Esophagus squamous epithelium (tissue), 5 donors: Measurements from ENCODE around the gene CERS3. TPM values are rescaled to one million over a fixed set of nuclear protein-coding genes. Genes with fewer than 3 reads are reported as not detected.
A peak's percentile ranks its signal among the peaks of the same experiment; 100 is the strongest.

Source experiments
- DNase-seq: peaks from one replicate; lab custom pipeline; 2025; lab: John Stamatoyannopoulos, UW
- H3K27ac ChIP-seq, 4 donors: fragments of 200-600 bp; sonication (generic); one replicate each; pipeline ENCODE4 v1.5.1; 2016 to 2019; ENCODE audit warnings: mild to moderate bottlenecking in 1 of 4
- H3K27me3 ChIP-seq, 4 donors: fragments of 200-600 bp; sonication (generic); 1 replicate in 3 of 4; 2 replicates in 1 of 4; pipeline versions ENCODE4 v1.5.1 to v1.6.0; 2017 to 2021; ENCODE audit warnings: antibody characterized with exemption in 1 of 4
- H3K36me3 ChIP-seq, 3 donors: fragments of 200-600 bp; sonication (generic); one replicate each; pipeline ENCODE4 v1.5.1; 2016 to 2019
- H3K4me1 ChIP-seq, 3 donors: fragments of 200-600 bp; sonication (generic); one replicate each; pipeline ENCODE4 v1.5.1; 2017 to 2019
- H3K4me3 ChIP-seq, 4 donors: fragments of 200-600 bp; sonication (generic); 1 replicate in 3 of 4; 2 replicates in 1 of 4; pipeline ENCODE4 v1.5.1; 2016 to 2019; ENCODE audit warnings: mild to moderate bottlenecking in 2 of 4, moderate library complexity in 1 of 4
- H3K9me3 ChIP-seq, 3 donors: fragments of 200-600 bp; sonication (generic); one replicate each; pipeline ENCODE4 v1.5.1; 2016 to 2019
- CTCF ChIP-seq, 6 experiments: fragments of 450-650 bp in 4 of 6; fragments of 200-600 bp in 2 of 6; sonication (generic) in 2 of 6; IDR thresholded peaks; one replicate each; pipeline ENCODE4 v1.5.1; 2016 to 2019; ENCODE audit warnings: antibody characterized with exemption in 6 of 6, mild to moderate bottlenecking in 4 of 6, moderate library complexity in 4 of 6
- POLR2A ChIP-seq, 4 donors: fragments of 450-650 bp; IDR thresholded peaks; one replicate each; pipeline ENCODE4 v1.6.1; 2017; ENCODE audit warnings: antibody characterized with exemption in 4 of 4, mild to moderate bottlenecking in 4 of 4, moderate library complexity in 3 of 4
- WGBS, 2 donors: methylation state at CpG; one replicate each; pipeline ENCODE4 v1.1.5; 2018; 5-methylcytosine and 5-hydroxymethylcytosine counted together
- intact Hi-C: fragments of 100-400 bp; cut with DNase I; formaldehyde crosslinking; loops from one replicate; pipeline ENCODE4 v1.15.0; 2022
- total RNA-seq, 4 donors: library from RNA; depleted of rRNA; stranded (reverse); fragments of >200 nt; gene quantifications; one replicate each; pipeline ENCODE4 v1.1.0, GENCODE V29; 2016
- donor health status: DM: yes; HTN: yes; CAD: no.

Gene CERS3
- total RNA-seq, 4 donors from 2014 or later: 38.5 to 133 (median 81.9) TPM

- H3K27me3 ChIP-seq: no peaks in the 10 kb centered on the region
- TF ChIP-seq POLR2A (IDR thresholded peaks at IDR 0.05) (no peak), CTCF (IDR thresholded peaks at IDR 0.05) (no peak)
- H3K4me3 ChIP-seq: no peak overlapping the region
- H3K27ac ChIP-seq: no peak overlapping the region
- whole genome bisulfite sequencing, 2 donors: 77 to 88% methylated on average over 3 of the region's 3 CpGs
- no peak for DNase-seq
- peaks cover 0 to 47% (median 21%) of the 10 kb centered on the region in 3 donors for H3K9me3 ChIP-seq
- intact Hi-C loops: no loop called here
- peaks cover 0 to 59% (median 4%) of the 10 kb centered on the region in 3 donors for H3K36me3 ChIP-seq
- no peaks in the 10 kb centered on the region for H3K4me1 ChIP-seq
Observed at GRCh38 chr15:100385300-100386050, 143.3 kb downstream of the CERS3 start.

- Histone ChIP-seq H3K4me1 (no peaks in the 10 kb centered on the region), H3K9me3 (peaks cover 0 to 48% (median 21%) of the 10 kb centered on the region in 3 donors), H3K27me3 (no peaks in the 10 kb centered on the region), H3K4me3 (no peak overlapping the region), H3K27ac (no peak overlapping the region), H3K36me3 (peaks cover 0 to 55% (median 4%) of the 10 kb centered on the region in 3 donors)
- TF ChIP-seq CTCF (IDR thresholded peaks at IDR 0.05) (no peak), POLR2A (IDR thresholded peaks at IDR 0.05) (no peak)
- 60 to 82% methylated on average over 1 to 7 of the region's 10 CpGs for WGBS, 2 donors
- DNase-seq: no peak
- intact Hi-C loops: no loop called here
Observed at GRCh38 chr15:100384108-100384410, 144.7 kb downstream of the CERS3 start.

GRCh38 chr15:100383302-100384107 lies 145.2 kb downstream of the CERS3 start:
- Histone ChIP-seq H3K36me3 (peaks cover 0 to 55% (median 4%) of the 10 kb centered on the region in 3 donors), H3K9me3 (peaks cover 0 to 46% (median 21%) of the 10 kb centered on the region in 3 donors), H3K27ac (no peak overlapping the region), H3K4me1 (no peaks in the 10 kb centered on the region), H3K4me3 (no peak overlapping the region), H3K27me3 (no peaks in the 10 kb centered on the region)
- 35 to 44% methylated on average over 2 to 3 of the region's 3 CpGs for WGBS, 2 donors
- DNase-seq: no peak
- intact Hi-C loops: no loop called here
- TF ChIP-seq POLR2A (IDR thresholded peaks at IDR 0.05) (no peak), CTCF (IDR thresholded peaks at IDR 0.05) (peak in 3 of 6 experiments; percentile 21 to 50 (median 46))

GRCh38 chr15:100373942-100374341 lies 154.8 kb downstream of the CERS3 start:
- Histone ChIP-seq H3K36me3 (no peaks in the 10 kb centered on the region), H3K4me1 (peaks cover 0 to 22% (median 0%) of the 10 kb centered on the region in 3 donors), H3K9me3 (peaks cover 0 to 9% (median 0%) of the 10 kb centered on the region in 3 donors), H3K4me3 (peak overlapping the region; percentile 47 to 79 (median 58)), H3K27ac (peak overlapping the region; percentile 59 to 85 (median 76)), H3K27me3 (peaks cover 0 to 12% (median 0%) of the 10 kb centered on the region in 4 donors)
- 20 to 26% methylated on average over 4 to 7 of the region's 8 CpGs for WGBS, 2 donors
- TF ChIP-seq CTCF (IDR thresholded peaks at IDR 0.05) (no peak), POLR2A (IDR thresholded peaks at IDR 0.05) (no peak)
- intact Hi-C loops: no loop called here
- no peak for DNase-seq
